ENCODE results near the gene COG7. TPM values are rescaled to one million over a fixed set of nuclear protein-coding genes. Genes with fewer than 3 reads are reported as not detected.
"Not testable (repeated sequence)": the region's sequence is repeated elsewhere in the genome, so short reads cannot be mapped to it uniquely, and the experiment has no call there.

COG7 gene
- total and polyA plus RNA-seq, 8 donors = 19.8 to 36.7 (median 31.0) TPM

- ATAC-seq = peak; percentile 88
- Histone ChIP-seq H3K4me3 (no peak overlapping the region), H3K4me1 (no peaks in the 10 kb centered on the region), H3K27me3 (no peaks in the 10 kb centered on the region), H3K9me3 (no peaks in the 10 kb centered on the region), H3K27ac (no peak overlapping the region), H3K36me3 (peaks cover 0 to 64% of the 10 kb centered on the region in 2 donors)
- TF ChIP-seq, protein P1, sequence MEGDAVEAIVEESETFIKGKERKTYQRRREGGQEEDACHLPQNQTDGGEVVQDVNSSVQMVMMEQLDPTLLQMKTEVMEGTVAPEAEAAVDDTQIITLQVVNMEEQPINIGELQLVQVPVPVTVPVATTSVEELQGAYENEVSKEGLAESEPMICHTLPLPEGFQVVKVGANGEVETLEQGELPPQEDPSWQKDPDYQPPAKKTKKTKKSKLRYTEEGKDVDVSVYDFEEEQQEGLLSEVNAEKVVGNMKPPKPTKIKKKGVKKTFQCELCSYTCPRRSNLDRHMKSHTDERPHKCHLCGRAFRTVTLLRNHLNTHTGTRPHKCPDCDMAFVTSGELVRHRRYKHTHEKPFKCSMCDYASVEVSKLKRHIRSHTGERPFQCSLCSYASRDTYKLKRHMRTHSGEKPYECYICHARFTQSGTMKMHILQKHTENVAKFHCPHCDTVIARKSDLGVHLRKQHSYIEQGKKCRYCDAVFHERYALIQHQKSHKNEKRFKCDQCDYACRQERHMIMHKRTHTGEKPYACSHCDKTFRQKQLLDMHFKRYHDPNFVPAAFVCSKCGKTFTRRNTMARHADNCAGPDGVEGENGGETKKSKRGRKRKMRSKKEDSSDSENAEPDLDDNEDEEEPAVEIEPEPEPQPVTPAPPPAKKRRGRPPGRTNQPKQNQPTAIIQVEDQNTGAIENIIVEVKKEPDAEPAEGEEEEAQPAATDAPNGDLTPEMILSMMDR (IDR thresholded peaks at IDR 0.05) = no peak
- intact Hi-C loops (cut with DNase I) = no loop called here
- peak in 1 of 4 donors; percentile 62 for DNase-seq
Measured at GRCh38 chr16:23391381-23392222, 61.4 kb downstream of the COG7 start.

DNA sequence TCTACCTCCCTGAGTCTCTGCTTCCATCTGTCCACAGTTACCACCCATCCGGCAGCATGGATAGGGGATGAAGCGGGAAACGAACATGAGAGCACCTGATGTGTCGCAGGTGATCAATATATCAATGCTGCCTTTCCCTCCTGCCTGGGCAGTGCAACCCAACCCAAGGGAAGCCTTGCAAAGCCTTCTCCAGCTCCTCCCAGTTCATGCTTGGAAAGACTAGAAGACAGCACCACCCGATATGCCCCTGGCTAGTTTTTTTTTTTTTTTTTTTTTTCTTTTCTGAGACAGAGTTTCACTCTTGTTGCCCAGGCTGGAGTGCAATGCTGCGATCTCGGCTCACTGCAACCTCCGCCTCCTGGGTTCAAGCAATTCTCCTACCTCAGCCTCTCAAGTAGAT lies 63.1 kb downstream of the COG7 start:
- H3K4me3 ChIP-seq; intact Hi-C loops (cut with DNase I); H3K9me3 ChIP-seq; ATAC-seq; DNase-seq; H3K4me1 ChIP-seq; H3K27ac ChIP-seq; H3K27me3 ChIP-seq: not testable (repeated sequence)
- H3K36me3 ChIP-seq = peaks cover 0 to 56% of the 10 kb centered on the region in 2 donors

GRCh38 chr16:23389201-23389600 lies 63.8 kb downstream of the COG7 start:
- Histone ChIP-seq H3K36me3 (peaks cover 0 to 56% of the 10 kb centered on the region in 2 donors), H3K4me3 (no peak overlapping the region), H3K4me1 (no peaks in the 10 kb centered on the region), H3K9me3 (no peaks in the 10 kb centered on the region), H3K27me3 (no peaks in the 10 kb centered on the region), H3K27ac (no peak overlapping the region)
- intact Hi-C loops (cut with DNase I) = no loop called here
- DNase-seq = no peak
- no peak for ATAC-seq
- TF ChIP-seq, protein P1 (IDR thresholded peaks at IDR 0.05) = no peak

GRCh38 chr16:23388786-23389185 lies 64.2 kb downstream of the COG7 start:
- Histone ChIP-seq H3K36me3 (peaks cover 0 to 56% of the 10 kb centered on the region in 2 donors), H3K27me3 (no peaks in the 10 kb centered on the region), H3K27ac (no peak overlapping the region), H3K9me3 (no peaks in the 10 kb centered on the region), H3K4me3 (no peak overlapping the region), H3K4me1 (no peaks in the 10 kb centered on the region)
- intact Hi-C loops (cut with DNase I) = no loop called here
- DNase-seq (no peak), ATAC-seq (no peak)
- TF ChIP-seq, protein P1 (IDR thresholded peaks at IDR 0.05) = no peak

GRCh38 chr16:23387666-23388065 lies 65.3 kb downstream of the COG7 start:
- Histone ChIP-seq H3K4me3 (no peak overlapping the region), H3K27ac (no peak overlapping the region), H3K36me3 (peaks cover 0 to 47% of the 10 kb centered on the region in 2 donors), H3K27me3 (no peaks in the 10 kb centered on the region), H3K9me3 (no peaks in the 10 kb centered on the region), H3K4me1 (no peaks in the 10 kb centered on the region)
- no peak for ATAC-seq
- TF ChIP-seq, protein P1 (IDR thresholded peaks at IDR 0.05) = no peak
- intact Hi-C loops (cut with DNase I) = no loop called here
- DNase-seq = no peak

All from left lung (tissue), 10 donors.